KMS-11 (cell line): Measurements from ENCODE around the gene IGF2R.

ENCODE experiments used
- H2AFZ ChIP-seq: fragments of 200-600 bp; sonication (generic); 2 replicates; pipeline ENCODE4 v1.6.1; 2016; ENCODE audit warnings: antibody characterized with exemption, mixed run types, low read depth
- H3K27ac ChIP-seq: fragments of 200-600 bp; sonication (generic); 2 replicates; pipeline ENCODE4 v1.6.1; 2016; ENCODE audit warnings: mild to moderate bottlenecking, mixed run types
- H3K27me3 ChIP-seq: fragments of 200-600 bp; sonication (generic); 2 replicates; pipeline ENCODE4 v1.6.1; 2017; ENCODE audit warnings: mild to moderate bottlenecking, low read depth, mixed run types, moderate library complexity; ENCODE audit not compliant: insufficient read depth
- H3K36me3 ChIP-seq: fragments of 200-600 bp; sonication (generic); 2 replicates; pipeline ENCODE4 v1.6.1; 2017; ENCODE audit warnings: mild to moderate bottlenecking, mixed run types; ENCODE audit not compliant: insufficient read depth
- H3K4me1 ChIP-seq: fragments of 200-600 bp; sonication (generic); 2 replicates; pipeline ENCODE4 v1.6.1; 2016; ENCODE audit warnings: mild to moderate bottlenecking, low read depth, mixed run types; ENCODE audit not compliant: poor library complexity, severe bottlenecking
- H3K4me2 ChIP-seq: fragments of 200-600 bp; sonication (generic); 2 replicates; pipeline ENCODE4 v1.7.0; 2016; ENCODE audit warnings: mild to moderate bottlenecking, mixed run types
- H3K4me3 ChIP-seq: fragments of 200-600 bp; sonication (generic); IDR thresholded peaks from 2 replicates; pipeline ENCODE4 v1.6.1; 2017; ENCODE audit warnings: low read depth, low read length, mixed read lengths; ENCODE audit not compliant: insufficient read depth
- H3K79me2 ChIP-seq: fragments of 200-600 bp; sonication (generic); 2 replicates; pipeline ENCODE4 v1.6.1; 2016; ENCODE audit warnings: low read depth, mixed run types; ENCODE audit not compliant: insufficient read depth
- H3K9ac ChIP-seq: fragments of 200-600 bp; sonication (generic); 2 replicates; pipeline ENCODE4 v1.6.1; 2016; ENCODE audit warnings: mild to moderate bottlenecking, mixed run types
- H4K20me1 ChIP-seq: fragments of 200-600 bp; sonication (generic); 2 replicates; pipeline ENCODE4 v1.6.1; 2016; ENCODE audit warnings: mild to moderate bottlenecking, mixed run types; ENCODE audit not compliant: insufficient read depth
- CTCF ChIP-seq: fragments of 200-600 bp; sonication (generic); conservative IDR thresholded peaks from 2 replicates; pipeline ENCODE4 v1.6.1; 2017; ENCODE audit warnings: low read depth, mild to moderate bottlenecking, antibody characterized with exemption, low read length, moderate library complexity, mixed read lengths

The IGF2R gene

GRCh38 chr6:160041608-160042007 lies 72.7 kb downstream of the IGF2R start:
- H3K27ac ChIP-seq = no peak overlapping the region

GRCh38 chr6:160042014-160042773 lies 73.3 kb downstream of the IGF2R start:
- no peaks in the 10 kb centered on the region for H4K20me1 ChIP-seq
- no peak overlapping the region for H3K4me3 ChIP-seq
- no peak overlapping the region for H3K9ac ChIP-seq
- H3K4me1 ChIP-seq = peaks cover 15% of the 10 kb centered on the region
- no peak overlapping the region; the same call in 1 of the 2 replicates for H3K4me2 ChIP-seq
- TF ChIP-seq CTCF = no peak
- no peak overlapping the region for H3K27ac ChIP-seq
- H3K27me3 ChIP-seq = no peaks in the 10 kb centered on the region
- H3K36me3 ChIP-seq = peaks cover 8% of the 10 kb centered on the region; the same call in 1 of the 2 replicates
- H2AFZ ChIP-seq = no peak overlapping the region
- no peaks in the 10 kb centered on the region for H3K79me2 ChIP-seq

More at GRCh38 chr6:160041608-160042007, 72.7 kb downstream of the IGF2R start:
- Histone ChIP-seq H2AFZ (no peak overlapping the region), H3K36me3 (peaks cover 8% of the 10 kb centered on the region; the same call in 1 of the 2 replicates), H3K9ac (no peak overlapping the region), H4K20me1 (no peaks in the 10 kb centered on the region), H3K4me1 (peaks cover 15% of the 10 kb centered on the region), H3K79me2 (no peaks in the 10 kb centered on the region), H3K4me2 (no peak overlapping the region; the same call in 1 of the 2 replicates), H3K27me3 (no peaks in the 10 kb centered on the region), H3K4me3 (no peak overlapping the region)
- TF ChIP-seq CTCF = 0 out of 2 replicates have a peak, but pooled peaks have one; percentile 17

- H4K20me1 ChIP-seq = no peaks in the 10 kb centered on the region
- no peak overlapping the region for H2AFZ ChIP-seq
- TF ChIP-seq CTCF = no peak
- peaks cover 8% of the 10 kb centered on the region; the same call in 1 of the 2 replicates for H3K36me3 ChIP-seq
- H3K4me3 ChIP-seq = no peak overlapping the region
- H3K4me1 ChIP-seq = peaks cover 15% of the 10 kb centered on the region
- H3K27me3 ChIP-seq = no peaks in the 10 kb centered on the region
- no peak overlapping the region for H3K4me2 ChIP-seq
- no peak overlapping the region for H3K27ac ChIP-seq
- no peaks in the 10 kb centered on the region for H3K79me2 ChIP-seq
- no peak overlapping the region for H3K9ac ChIP-seq
Measured at GRCh38 chr6:160042788-160043301, 74.0 kb downstream of the IGF2R start.

GRCh38 chr6:160043784-160044183 lies 74.9 kb downstream of the IGF2R start:
- Histone ChIP-seq H3K4me3 (no peak overlapping the region), H3K4me1 (peaks cover 15% of the 10 kb centered on the region), H2AFZ (no peak overlapping the region), H3K36me3 (peaks cover 8% of the 10 kb centered on the region; the same call in 1 of the 2 replicates), H3K27me3 (no peaks in the 10 kb centered on the region), H3K79me2 (no peaks in the 10 kb centered on the region), H4K20me1 (no peaks in the 10 kb centered on the region), H3K9ac (no peak overlapping the region), H3K4me2 (no peak overlapping the region), H3K27ac (no peak overlapping the region)
- no peak for TF ChIP-seq CTCF
